ENCODE data around the gene BATF.

BATF gene

GRCh38 chr14:75545907-75546306 lies 23.6 kb downstream of the BATF start:
- no peak overlapping the region for H3K27ac ChIP-seq
- no peak for DNase-seq (ENCODE audit: low read depth, low spot score)
- H3K4me3 ChIP-seq = no peak overlapping the region
- H3K9me3 ChIP-seq (ENCODE audit: low read depth, low read length) = no peaks in the 10 kb centered on the region
- H3K9ac ChIP-seq (ENCODE audit: insufficient read length) = no peak overlapping the region
- TF ChIP-seq POLR2AphosphoS5 (IDR thresholded peaks at IDR 0.05; ENCODE audit: borderline replicate concordance, low read depth, low read length) = no peak
- H3K36me3 ChIP-seq (ENCODE audit: insufficient read depth, low read length) = no peaks in the 10 kb centered on the region

GRCh38 chr14:75547552-75548250 lies 25.4 kb downstream of the BATF start:
- H3K27ac ChIP-seq = no peak overlapping the region
- no peak overlapping the region for H3K9ac ChIP-seq (ENCODE audit: insufficient read length)
- DNase-seq (ENCODE audit: low read depth, low spot score) = no peak
- TF ChIP-seq FOXP2 (optimal IDR thresholded peaks at IDR 0.05; ENCODE audit: control extremely low read depth, extremely low read length, insufficient read depth) = no peak
- no peaks in the 10 kb centered on the region for H3K36me3 ChIP-seq (ENCODE audit: insufficient read depth, low read length)
- no peaks in the 10 kb centered on the region for H3K9me3 ChIP-seq (ENCODE audit: low read depth, low read length)
- H3K4me3 ChIP-seq = no peak overlapping the region

- DNase-seq (ENCODE audit: low read depth, low spot score) = no peak
- Histone ChIP-seq H3K36me3 (ENCODE audit: insufficient read depth, low read length) (no peaks in the 10 kb centered on the region), H3K27ac (no peak overlapping the region), H3K9me3 (ENCODE audit: low read depth, low read length) (no peaks in the 10 kb centered on the region), H3K9ac (ENCODE audit: insufficient read length) (no peak overlapping the region), H3K4me3 (no peak overlapping the region)
- TF ChIP-seq POLR2AphosphoS5 (IDR thresholded peaks at IDR 0.05; ENCODE audit: borderline replicate concordance, low read depth, low read length) (no peak), EZH2 (IDR thresholded peaks at IDR 0.05) (no peak), FOXP2 (optimal IDR thresholded peaks at IDR 0.05; ENCODE audit: control extremely low read depth, extremely low read length, insufficient read depth) (no peak)
These were observed 26.3 kb downstream of the BATF start for GRCh38 chr14:75548544-75548943.

GRCh38 chr14:75549169-75549568 lies 26.9 kb downstream of the BATF start:
- H3K9me3 ChIP-seq (ENCODE audit: low read depth, low read length) = no peaks in the 10 kb centered on the region
- no peak overlapping the region for H3K9ac ChIP-seq (ENCODE audit: insufficient read length)
- H3K36me3 ChIP-seq (ENCODE audit: insufficient read depth, low read length) = no peaks in the 10 kb centered on the region
- DNase-seq (ENCODE audit: low read depth, low spot score) = no peak
- TF ChIP-seq EZH2 (IDR thresholded peaks at IDR 0.05) (no peak), POLR2AphosphoS5 (IDR thresholded peaks at IDR 0.05; ENCODE audit: borderline replicate concordance, low read depth, low read length) (no peak), FOXP2 (optimal IDR thresholded peaks at IDR 0.05; ENCODE audit: control extremely low read depth, extremely low read length, insufficient read depth) (no peak)
- no peak overlapping the region for H3K27ac ChIP-seq
- H3K4me3 ChIP-seq = no peak overlapping the region

- DNase-seq (ENCODE audit: low read depth, low spot score) = no peak
- no peaks in the 10 kb centered on the region for H3K9me3 ChIP-seq (ENCODE audit: low read depth, low read length)
- H3K9ac ChIP-seq (ENCODE audit: insufficient read length) = no peak overlapping the region
- no peak overlapping the region for H3K4me3 ChIP-seq
- no peak for TF ChIP-seq EZH2 (IDR thresholded peaks at IDR 0.05)
- TF ChIP-seq FOXP2 (optimal IDR thresholded peaks at IDR 0.05; ENCODE audit: control extremely low read depth, extremely low read length, insufficient read depth) = no peak
- TF ChIP-seq POLR2AphosphoS5 (IDR thresholded peaks at IDR 0.05; ENCODE audit: borderline replicate concordance, low read depth, low read length) = no peak
- no peak overlapping the region for H3K27ac ChIP-seq
- no peaks in the 10 kb centered on the region for H3K36me3 ChIP-seq (ENCODE audit: insufficient read depth, low read length)
These were observed 28.8 kb downstream of the BATF start for GRCh38 chr14:75551021-75551420.

GRCh38 chr14:75553157-75553556 lies 30.9 kb downstream of the BATF start:
- no peak for TF ChIP-seq EZH2 (IDR thresholded peaks at IDR 0.05)
- TF ChIP-seq FOXP2 (optimal IDR thresholded peaks at IDR 0.05; ENCODE audit: control extremely low read depth, extremely low read length, insufficient read depth) = no peak
- no peak for TF ChIP-seq POLR2AphosphoS5 (IDR thresholded peaks at IDR 0.05; ENCODE audit: borderline replicate concordance, low read depth, low read length)
- Histone ChIP-seq H3K27ac (no peak overlapping the region), H3K9ac (ENCODE audit: insufficient read length) (no peak overlapping the region), H3K36me3 (ENCODE audit: insufficient read depth, low read length) (no peaks in the 10 kb centered on the region), H3K9me3 (ENCODE audit: low read depth, low read length) (no peaks in the 10 kb centered on the region), H3K4me3 (no peak overlapping the region)
- no peak for DNase-seq (ENCODE audit: low read depth, low spot score)

- DNase-seq (ENCODE audit: low read depth, low spot score) = no peak
- no peak overlapping the region for H3K9ac ChIP-seq (ENCODE audit: insufficient read length)
- no peak overlapping the region for H3K4me3 ChIP-seq
- H3K36me3 ChIP-seq (ENCODE audit: insufficient read depth, low read length) = no peaks in the 10 kb centered on the region
- no peak overlapping the region for H3K27ac ChIP-seq
- no peaks in the 10 kb centered on the region for H3K9me3 ChIP-seq (ENCODE audit: low read depth, low read length)
- no peak for TF ChIP-seq POLR2AphosphoS5 (IDR thresholded peaks at IDR 0.05; ENCODE audit: borderline replicate concordance, low read depth, low read length)
- no peak for TF ChIP-seq FOXP2 (optimal IDR thresholded peaks at IDR 0.05; ENCODE audit: control extremely low read depth, extremely low read length, insufficient read depth)
- no peak for TF ChIP-seq EZH2 (IDR thresholded peaks at IDR 0.05)
These were observed 31.6 kb downstream of the BATF start for GRCh38 chr14:75553761-75554364.

- TF ChIP-seq EZH2 (IDR thresholded peaks at IDR 0.05) (no peak), FOXP2 (optimal IDR thresholded peaks at IDR 0.05; ENCODE audit: control extremely low read depth, extremely low read length, insufficient read depth) (no peak), POLR2AphosphoS5 (IDR thresholded peaks at IDR 0.05; ENCODE audit: borderline replicate concordance, low read depth, low read length) (no peak)
- H3K27ac ChIP-seq = no peak overlapping the region
- H3K9me3 ChIP-seq (ENCODE audit: low read depth, low read length) = no peaks in the 10 kb centered on the region
- no peak overlapping the region for H3K9ac ChIP-seq (ENCODE audit: insufficient read length)
- H3K36me3 ChIP-seq (ENCODE audit: insufficient read depth, low read length) = no peaks in the 10 kb centered on the region
- no peak for DNase-seq (ENCODE audit: low read depth, low spot score)
- no peak overlapping the region for H3K4me3 ChIP-seq
These were observed 32.2 kb downstream of the BATF start for GRCh38 chr14:75554482-75554881.

- no peak overlapping the region for H3K4me3 ChIP-seq
- TF ChIP-seq POLR2AphosphoS5 (IDR thresholded peaks at IDR 0.05; ENCODE audit: borderline replicate concordance, low read depth, low read length) (no peak), EZH2 (IDR thresholded peaks at IDR 0.05) (no peak), FOXP2 (optimal IDR thresholded peaks at IDR 0.05; ENCODE audit: control extremely low read depth, extremely low read length, insufficient read depth) (no peak)
These were observed 36.2 kb downstream of the BATF start for GRCh38 chr14:75558440-75558839.

More at GRCh38 chr14:75558440-75558839, 36.2 kb downstream of the BATF start:
- no peak overlapping the region for H3K27ac ChIP-seq
- no peaks in the 10 kb centered on the region for H3K36me3 ChIP-seq (ENCODE audit: insufficient read depth, low read length)
- DNase-seq (ENCODE audit: low read depth, low spot score) = no peak
- no peak overlapping the region for H3K9ac ChIP-seq (ENCODE audit: insufficient read length)
- H3K9me3 ChIP-seq (ENCODE audit: low read depth, low read length) = no peaks in the 10 kb centered on the region

Measured in SK-N-MC (cell line).